Stimulated activated CD4-positive, alpha-beta T cell treated with anti-CD3 and anti-CD28 coated beads, TNF-alpha, amount 100 ng/mL, for 4 hours (primary cell): ENCODE results near the gene ARL15.

Source experiments
- DNase-seq, 3 experiments: peaks; one replicate each; pipeline ENCODE4 v3.0.0-alpha.2; 2020; ENCODE audit warnings: low read depth in 3 of 3

Gene ARL15

DNA sequence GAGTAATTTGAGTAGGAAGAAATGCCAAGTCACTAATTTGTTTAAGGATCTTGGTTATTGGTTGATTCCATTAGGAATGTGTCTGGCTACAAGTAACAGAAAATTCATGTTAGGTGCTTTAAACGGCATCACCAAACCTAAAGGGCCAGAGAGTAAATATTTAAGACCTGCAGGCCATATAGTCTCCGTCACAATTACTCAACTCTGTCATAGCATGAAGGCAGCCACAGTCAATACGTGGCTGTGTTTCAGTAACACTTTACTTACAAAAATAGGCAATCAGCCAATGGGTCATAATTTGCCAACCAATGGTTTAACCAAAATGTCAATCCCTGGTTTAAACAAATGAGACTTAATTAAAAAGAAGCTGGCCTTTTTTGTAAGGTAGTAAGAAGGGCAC is 98.5 kb downstream of the ARL15 start:
- DNase-seq: no peak

DNA sequence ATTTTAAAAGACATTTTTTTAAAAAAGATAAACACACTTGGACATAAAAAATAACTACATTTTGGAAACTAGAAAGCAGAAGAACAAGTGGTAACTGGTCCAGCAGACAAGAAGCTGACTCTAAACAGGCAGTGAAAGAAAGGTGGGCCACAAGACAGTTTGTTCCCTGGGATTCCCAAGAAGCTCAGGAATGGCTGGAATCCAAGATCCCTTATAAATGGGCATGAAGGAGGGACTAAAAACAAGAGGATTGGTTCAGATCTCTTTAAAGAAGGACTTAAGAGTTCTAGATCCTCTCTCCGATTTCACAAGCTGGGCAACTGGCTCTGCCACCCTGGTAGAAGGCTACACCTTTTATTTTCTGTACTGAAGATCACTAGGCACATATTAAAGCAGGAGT is 102.8 kb downstream of the ARL15 start:
- no peak for DNase-seq

DNA sequence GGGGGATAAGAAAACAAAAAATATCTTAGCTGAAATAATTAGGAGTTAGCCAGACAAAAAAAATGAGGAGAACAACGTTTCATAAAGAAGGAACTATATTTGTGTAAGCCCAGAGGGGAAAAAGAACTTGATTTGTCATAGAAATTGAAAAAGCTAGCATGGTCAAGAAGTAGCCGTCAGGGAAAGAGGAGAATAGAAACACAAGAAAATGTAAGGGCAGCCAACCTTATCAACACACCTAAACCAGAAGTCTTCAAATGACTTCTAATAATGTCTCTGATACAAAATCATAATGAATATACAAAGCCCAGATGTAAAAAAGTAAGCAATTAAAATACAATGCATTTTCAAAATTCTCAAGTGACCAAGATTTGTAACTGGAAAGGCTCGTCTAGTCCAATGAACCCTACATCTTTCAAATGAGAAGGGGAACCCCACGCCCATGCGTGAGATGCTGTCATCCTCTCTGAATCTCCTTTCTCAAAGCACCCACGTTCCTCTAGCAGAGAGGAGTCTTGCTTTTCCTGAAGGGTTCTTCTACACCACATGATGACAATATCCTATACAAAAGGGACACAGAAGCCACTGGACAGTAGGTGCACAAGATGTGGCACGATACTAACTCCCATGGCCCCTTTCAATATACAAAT is 103.7 kb downstream of the ARL15 start:
- no peak for DNase-seq

DNA sequence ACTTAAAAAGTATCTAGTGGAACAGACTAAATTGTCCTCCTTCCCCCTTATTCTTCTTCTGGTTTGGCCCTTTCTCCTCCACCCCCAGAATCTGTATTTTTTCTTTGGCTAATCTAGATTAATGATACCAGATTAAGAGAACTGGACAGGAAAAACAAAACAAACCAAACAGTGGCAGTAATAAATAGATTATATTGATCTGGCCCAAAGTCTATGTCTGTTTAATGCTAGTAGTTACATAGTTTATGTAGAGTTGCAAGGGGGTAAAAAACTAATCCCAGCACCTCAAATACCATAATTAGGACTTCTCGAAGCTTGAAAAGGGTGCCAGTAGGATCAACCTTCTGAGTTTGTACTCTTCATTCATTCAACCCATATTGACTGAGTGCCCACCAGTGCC is 104.5 kb downstream of the ARL15 start:
- no peak for DNase-seq

GRCh38 chr5:54205453-54205852 is 104.9 kb downstream of the ARL15 start:
- no peak for DNase-seq

DNA sequence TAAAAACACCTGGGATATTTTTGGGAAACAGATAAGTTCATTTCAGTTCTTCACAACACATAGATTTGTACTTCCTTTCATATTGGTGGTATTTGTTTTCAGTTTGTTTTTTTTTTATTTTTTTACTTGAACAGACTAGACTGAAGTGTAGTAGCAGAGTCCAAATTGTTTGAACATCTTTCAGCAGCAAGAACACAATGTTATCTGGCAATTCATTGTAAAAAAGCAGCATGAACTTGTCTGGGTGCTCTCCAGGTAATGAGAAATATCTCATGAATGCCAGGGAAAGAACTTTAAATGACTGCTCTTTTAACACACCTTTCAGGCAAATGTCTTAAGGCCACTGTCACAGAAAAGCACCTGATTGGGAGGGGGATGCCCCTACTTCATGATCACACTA is 113.4 kb downstream of the ARL15 start:
- DNase-seq: no peak

DNA sequence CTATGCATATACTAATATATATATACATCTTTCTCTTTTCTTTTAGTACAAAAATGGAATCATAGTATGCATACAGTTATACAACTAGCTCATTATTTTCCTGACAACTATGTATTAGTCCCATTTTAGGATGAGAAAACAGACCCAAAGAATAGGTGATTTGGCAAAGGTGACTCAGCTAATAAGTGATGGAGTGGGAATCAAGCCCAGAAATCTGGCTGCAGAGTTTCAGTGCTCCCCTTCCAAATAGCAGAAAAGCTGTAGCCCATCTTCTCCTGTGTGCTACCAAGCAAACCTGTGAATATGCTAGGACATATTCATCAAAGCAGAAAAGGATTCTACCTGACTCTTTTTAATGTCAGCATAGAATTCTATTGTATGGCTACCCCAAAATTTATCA is 114.7 kb downstream of the ARL15 start:
- DNase-seq: no peak

DNA sequence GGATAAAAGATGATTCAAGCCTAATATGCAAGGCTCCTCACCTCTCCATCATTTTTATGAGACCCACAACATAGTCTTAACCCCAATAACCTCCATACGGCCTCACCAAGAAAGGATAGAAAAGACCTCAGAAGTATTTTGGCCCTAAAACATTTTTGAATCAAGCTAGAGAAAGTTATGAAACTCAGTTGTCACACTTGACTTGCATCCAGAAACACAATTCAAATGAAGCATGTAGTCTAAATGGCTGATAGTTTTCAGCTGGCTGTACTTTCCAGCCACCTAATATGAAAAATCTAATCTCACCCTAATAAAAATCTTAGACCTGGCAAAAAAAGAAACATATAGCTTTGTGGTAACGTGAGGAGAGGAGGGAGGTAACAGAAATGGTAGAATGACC is 116.1 kb downstream of the ARL15 start:
- DNase-seq: no peak

GRCh38 chr5:54187694-54188093 is 122.7 kb downstream of the ARL15 start:
- DNase-seq: no peak

- no peak for DNase-seq
Measured at GRCh38 chr5:54186912-54187445, 123.4 kb downstream of the ARL15 start.

DNA sequence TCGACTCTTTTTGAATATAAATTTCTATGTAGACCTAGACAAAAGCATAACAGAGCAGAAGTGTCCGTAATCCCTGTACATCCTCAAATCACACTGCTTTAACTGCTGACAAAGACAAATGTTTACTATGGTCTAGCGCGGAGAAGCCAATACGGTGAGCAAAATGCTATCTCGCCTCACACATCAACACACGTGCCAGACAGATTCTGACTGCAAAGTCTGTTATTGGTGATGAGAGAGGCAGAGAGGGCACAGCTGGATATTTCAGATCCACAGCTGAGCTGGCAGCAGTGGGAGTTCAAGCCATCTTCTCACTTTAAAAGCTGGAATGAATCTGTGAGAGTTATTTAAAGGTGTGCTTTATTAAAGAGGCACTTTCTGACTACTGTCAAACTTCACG is 124.3 kb downstream of the ARL15 start:
- no peak for DNase-seq

DNA sequence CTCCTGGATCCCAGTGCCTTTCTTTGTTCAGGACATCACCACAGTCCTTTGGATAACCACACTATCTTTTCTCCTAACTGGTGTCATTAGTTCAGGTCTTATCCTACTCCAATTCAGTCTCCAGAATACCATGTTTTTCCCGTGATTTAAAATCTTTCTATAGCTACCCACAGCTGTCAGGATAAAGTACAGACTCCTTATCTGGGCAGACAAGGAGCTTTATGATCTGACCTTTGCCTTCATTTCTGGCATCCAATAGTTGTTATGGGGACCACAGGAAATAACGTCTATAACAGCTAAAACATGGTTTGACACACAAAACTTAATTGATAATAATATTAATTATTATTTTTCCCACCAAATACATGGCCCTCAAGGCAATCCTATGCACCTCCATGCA is 125.6 kb downstream of the ARL15 start:
- DNase-seq: no peak

DNA sequence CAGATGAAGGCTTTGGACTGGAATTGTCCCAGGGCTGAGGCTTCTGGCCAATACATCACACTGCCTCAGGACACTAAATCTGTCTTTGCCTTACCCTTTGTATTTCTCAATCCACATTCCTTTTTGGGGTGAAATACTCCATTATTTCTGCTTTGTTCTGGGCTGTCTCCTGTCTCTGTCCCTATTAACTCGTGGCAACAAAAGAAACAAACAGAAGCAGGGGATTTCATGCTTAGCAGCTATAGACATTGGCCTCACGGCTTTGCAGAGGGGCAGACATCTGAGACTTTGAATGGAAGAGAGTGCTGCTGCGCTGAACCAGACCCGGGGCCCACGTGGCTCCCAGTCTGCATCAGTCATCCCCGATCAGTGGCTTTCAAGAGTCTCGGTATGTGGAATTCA is 129.7 kb downstream of the ARL15 start:
- DNase-seq: no peak

DNA sequence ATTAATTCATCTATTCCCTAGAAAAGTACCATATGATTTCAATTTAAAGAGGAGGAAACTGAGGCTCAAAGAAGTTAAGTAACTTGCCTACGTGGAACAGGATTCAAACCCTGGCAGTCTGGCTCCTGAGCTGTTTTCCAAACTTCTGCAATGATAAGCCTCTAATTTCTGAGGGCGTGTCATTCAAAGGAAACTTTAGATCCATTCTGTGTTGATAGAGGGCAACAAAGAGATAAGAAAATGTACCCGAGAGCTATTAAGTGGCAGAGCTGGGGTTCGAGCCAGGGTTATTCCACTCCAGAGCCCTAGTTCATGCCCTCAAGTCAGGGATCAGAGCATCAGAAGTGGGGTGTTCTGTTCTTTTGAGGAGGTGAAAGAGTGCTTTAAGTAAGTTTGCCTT is 131.4 kb downstream of the ARL15 start:
- no peak for DNase-seq

DNA sequence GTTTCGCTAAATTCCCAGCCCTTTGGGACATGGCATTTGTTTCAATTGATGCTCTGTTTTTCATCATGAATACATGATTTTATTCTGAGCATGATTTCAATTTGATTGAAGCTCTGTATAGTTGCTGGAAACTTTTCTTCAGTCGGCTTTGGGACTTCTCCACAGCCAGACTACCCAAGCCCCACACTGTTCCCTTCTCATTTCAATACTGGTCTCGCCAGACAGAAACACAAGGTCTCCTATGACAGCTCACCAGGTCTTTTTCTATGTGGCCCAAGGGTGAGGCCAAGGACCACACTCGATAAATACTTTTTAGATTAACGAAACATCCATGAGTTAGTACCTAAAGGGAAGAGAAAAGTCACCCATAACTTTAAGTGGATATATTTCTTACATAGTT is 132.2 kb downstream of the ARL15 start:
- DNase-seq: no peak

DNA sequence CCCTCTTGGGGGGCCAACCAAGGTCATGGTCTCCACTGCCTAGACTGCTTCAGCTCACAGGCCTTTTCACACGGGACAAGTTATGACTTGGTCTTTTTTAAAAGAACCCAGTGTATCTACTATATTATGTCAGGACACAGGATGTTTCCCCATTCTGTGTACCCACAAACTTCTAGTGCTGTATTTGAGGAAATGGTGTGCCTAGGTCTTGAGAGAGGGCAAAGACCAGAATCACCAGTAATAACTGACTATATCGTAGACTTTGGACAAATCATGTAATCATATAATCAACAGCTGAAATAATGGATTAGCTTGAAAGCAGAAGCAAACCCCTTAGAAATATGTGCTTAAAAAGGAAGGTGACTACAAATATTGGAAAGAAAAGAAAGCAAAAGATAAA is 133.3 kb downstream of the ARL15 start:
- DNase-seq: no peak

DNA sequence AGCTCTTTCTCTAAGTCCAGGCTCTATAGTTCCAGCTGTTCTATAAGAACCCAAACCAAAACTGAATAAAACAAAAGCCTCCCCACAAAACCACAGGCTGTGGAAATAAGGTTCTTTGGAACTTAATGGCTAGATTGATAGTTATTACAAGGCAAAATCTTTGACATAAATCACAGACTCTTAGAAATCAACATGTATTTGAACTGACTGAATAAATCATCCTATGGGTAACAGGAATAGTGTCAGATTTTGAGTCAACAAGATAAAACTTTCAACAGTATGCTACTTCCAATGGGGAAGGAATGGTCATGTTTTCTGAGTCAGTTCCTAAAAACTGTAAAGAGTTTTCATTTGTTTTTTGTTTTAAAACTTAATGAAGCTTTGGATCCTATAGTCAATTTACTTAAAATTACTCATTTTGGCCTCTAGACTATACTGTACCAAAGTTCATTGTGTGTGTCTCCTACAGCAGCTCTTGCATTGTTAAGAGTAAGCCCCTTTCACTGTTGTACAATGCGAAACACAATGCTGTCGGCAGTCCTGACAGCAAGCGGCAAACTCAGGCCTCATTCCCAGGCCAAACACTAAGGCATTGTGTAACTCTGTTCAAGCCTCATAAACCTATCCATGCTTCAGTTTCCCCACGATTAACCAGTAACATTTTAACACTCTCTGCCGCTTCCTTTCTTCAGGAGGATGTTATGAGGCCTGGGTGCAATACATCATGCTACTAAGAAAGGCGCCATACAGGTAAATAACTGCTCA is 134.1 kb downstream of the ARL15 start:
- no peak for DNase-seq

GRCh38 chr5:54173251-54173650 is 137.1 kb downstream of the ARL15 start:
- no peak for DNase-seq

DNA sequence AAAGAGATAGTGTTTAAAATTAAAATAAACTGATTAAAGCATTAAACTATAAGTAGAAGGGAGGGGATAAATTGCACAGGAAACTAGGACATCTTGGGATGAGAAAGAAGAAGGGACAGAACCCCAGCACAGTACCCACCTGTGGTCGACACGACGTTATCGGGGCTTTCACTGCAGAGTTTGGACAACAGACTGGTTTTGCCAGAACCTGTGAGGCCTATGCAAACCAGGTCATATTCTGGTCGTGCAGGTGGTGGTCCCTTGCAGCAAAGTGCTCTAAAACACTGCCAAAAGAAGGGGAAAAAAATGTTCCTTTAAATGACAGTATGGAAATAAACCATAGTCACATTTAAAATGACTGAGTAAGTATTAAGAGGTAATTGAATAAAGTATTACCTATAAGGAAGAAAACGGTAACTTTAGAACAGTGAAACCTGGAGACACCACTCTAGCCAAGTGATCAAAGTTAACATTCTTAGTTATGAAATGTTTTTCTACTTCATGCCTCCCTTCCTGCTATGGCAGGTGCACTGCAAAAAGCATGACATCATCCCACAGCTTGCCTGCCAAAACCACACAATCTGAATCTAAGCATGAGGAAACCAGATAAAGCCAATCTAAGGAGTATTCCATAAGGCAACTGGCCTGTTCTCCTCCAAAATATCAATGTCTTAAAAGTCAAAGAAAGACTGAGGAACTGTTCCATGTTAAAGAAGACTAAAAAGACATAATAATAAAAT is 138.6 kb downstream of the ARL15 start:
- DNase-seq: no peak

DNA sequence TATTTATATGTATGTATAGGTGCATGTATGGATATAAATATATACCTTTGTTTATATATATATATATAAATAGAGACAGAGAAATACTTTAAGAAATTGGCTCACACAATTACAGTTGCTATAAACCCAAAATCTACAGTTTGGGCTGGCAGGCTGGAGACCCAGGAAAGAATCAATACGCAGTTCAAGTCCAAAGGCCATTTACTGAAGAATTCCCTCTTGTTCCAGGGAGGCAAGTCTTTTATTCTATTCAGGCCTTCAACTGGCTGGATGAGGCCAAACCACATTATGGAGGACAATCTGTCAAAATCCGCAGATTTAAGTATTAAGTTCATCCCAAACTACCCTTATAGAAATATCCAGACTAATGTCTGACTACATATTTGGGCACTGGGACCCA is 144.7 kb downstream of the ARL15 start:
- no peak for DNase-seq

DNA sequence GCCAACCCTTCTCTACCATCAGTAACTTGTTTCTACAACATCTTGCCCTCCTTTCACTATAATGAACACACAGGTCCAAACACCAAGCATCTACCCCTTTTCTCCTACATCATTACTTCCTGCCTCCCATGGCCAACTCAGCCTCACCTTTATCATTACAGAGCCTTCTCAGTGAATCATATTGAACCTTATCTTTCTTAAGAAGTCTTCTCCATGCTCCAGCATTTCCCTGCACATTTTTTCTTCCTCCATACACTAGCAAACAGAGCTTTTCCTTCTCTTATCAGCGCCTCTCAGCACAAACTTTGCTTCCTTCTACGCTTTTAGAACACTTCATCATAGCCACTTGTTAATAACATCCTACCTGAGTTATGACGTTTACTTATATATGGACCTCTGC is 148.2 kb downstream of the ARL15 start:
- DNase-seq: no peak

DNA sequence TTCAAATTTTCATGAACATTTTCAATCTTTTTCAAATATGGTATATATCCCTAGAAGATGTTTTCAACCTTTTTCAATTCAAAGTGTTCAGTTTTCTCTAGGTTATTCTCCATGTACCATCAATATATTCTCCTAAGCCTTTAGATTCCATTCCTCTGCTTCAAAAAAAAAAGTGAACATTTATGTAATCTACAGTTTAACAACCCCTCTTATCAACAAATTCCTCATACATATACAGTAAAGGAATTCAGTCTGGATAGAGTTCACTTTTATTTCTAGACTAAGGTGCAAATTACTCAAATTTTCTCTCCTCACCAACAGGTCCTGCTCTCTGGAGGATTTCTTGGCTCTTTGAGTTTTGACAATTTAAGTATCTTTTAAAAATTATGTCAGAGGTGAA is 150.0 kb downstream of the ARL15 start:
- DNase-seq: no peak

- no peak for DNase-seq
Measured at GRCh38 chr5:54159893-54160195, 150.5 kb downstream of the ARL15 start.
